Measurements from ENCODE around the gene LAMB1. TPM values are rescaled to one million over a fixed set of nuclear protein-coding genes. Genes with fewer than 3 reads are reported as not detected.

LAMB1 gene
- total and polyA plus RNA-seq, 4 donors = 32.3 to 237 (median 158) TPM

DNA sequence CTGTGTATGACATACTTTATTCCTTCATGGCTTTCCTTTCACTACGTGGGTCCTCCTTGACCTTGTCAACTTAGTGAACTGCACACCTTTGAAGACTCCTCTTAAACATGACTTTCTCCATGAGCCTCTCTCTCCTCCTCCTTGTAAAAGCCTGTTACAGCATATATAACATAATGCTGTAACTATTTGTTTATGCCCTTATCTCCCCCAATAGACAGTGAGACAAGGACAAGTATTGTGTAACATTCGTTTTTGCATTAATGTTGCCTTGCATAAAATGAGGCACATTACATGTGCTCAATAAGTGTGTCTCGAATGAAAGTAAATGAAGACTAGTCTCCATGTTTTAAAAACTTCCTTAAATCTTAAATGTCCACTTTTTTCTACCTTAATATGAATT lies 4.3 kb upstream of the LAMB1 start:
- H3K27ac ChIP-seq (ENCODE audit: low read depth in 1 of 2, low read length in 2 of 2) = no peak overlapping the region
- H3K27me3 ChIP-seq (ENCODE audit: control insufficient read depth in 1 of 2, insufficient read depth in 2 of 2, low read length in 1 of 2) = no peaks in the 10 kb centered on the region
- ATAC-seq (ENCODE audit: low FRiP score) (no peak), DNase-seq (no peak)
- intact Hi-C loops (cut with DNase I) = no loop called here
- H3K36me3 ChIP-seq (ENCODE audit: control insufficient read depth in 1 of 2, insufficient read depth in 2 of 2, low read length in 1 of 2) = no peaks in the 10 kb centered on the region
- H3K4me1 ChIP-seq (ENCODE audit: control insufficient read depth in 1 of 2, insufficient read depth in 2 of 2, low read length in 2 of 2) = no peaks in the 10 kb centered on the region
- no peak overlapping the region for H3K4me3 ChIP-seq (ENCODE audit: low read length in 2 of 2)
- WGBS, 2 donors = 85 to 86% methylated on average over 3 of the region's 3 CpGs
- H3K9me3 ChIP-seq (ENCODE audit: control insufficient read depth, low read length) = no peaks in the 10 kb centered on the region

DNA sequence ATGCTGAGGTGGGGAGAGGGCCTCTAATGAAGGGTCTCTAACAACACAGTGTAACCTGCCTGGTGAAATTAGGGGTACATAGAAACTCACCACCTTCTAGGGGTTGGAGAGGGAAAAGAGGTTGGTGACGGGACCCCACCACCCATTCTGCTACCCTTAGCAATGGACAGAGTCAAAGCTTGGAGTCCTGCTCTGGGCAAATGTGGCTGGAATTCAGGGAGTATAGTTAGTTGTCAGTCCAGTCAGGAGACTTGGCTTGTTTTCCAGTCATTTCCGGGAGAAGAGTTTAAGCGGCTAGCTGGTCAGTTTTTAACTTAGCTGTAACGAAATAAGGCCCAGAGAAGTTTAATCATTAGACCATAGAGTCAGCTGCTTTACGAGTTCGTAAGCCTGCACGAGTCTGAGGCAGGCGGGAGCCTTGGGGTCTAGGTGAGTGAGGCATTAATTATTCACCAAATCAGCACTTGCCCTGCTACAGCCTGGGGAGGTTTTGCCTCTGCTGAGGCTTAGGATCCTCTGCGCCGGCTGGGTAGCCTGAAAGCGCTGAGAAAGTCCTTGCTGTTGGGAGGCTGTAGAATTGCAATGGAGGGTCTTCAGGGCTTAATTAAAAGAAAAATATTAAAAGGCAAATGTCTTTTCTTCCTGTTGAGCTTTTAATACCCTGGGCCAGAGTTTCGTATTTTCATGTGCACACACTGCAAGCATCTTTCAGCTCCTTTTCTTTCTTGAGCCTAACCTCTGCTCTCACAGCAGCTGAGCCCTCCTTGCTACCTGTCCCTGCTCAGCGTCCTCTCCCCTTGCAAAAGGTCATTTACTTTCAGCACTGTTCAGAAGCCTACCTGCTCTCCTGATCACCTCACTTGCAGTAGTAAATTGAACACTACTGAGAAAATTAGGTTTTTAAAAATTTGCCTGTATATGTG lies 1.5 kb upstream of the LAMB1 start:
- H3K36me3 ChIP-seq (ENCODE audit: control insufficient read depth in 1 of 2, insufficient read depth in 2 of 2, low read length in 1 of 2) = no peaks in the 10 kb centered on the region
- H3K27ac ChIP-seq (ENCODE audit: low read depth in 1 of 2, low read length in 2 of 2) = peak overlapping the region in 1 of 2 donors; percentile 23
- intact Hi-C loops (cut with DNase I) = loop anchor here in 1 of 2 donors (5.0 kb wide), 3 partner anchors 47 to 112 kb away; partner anchors contain the start of gene DLD
- no peaks in the 10 kb centered on the region for H3K27me3 ChIP-seq (ENCODE audit: control insufficient read depth in 1 of 2, insufficient read depth in 2 of 2, low read length in 1 of 2)
- 41 to 43% methylated on average over 13 of the region's 13 CpGs for WGBS, 2 donors
- no peaks in the 10 kb centered on the region for H3K9me3 ChIP-seq (ENCODE audit: control insufficient read depth, low read length)
- no peak overlapping the region for H3K4me3 ChIP-seq (ENCODE audit: low read length in 2 of 2)
- DNase-seq = no peak
- no peaks in the 10 kb centered on the region for H3K4me1 ChIP-seq (ENCODE audit: control insufficient read depth in 1 of 2, insufficient read depth in 2 of 2, low read length in 2 of 2)
- no peak for ATAC-seq (ENCODE audit: low FRiP score)

DNA sequence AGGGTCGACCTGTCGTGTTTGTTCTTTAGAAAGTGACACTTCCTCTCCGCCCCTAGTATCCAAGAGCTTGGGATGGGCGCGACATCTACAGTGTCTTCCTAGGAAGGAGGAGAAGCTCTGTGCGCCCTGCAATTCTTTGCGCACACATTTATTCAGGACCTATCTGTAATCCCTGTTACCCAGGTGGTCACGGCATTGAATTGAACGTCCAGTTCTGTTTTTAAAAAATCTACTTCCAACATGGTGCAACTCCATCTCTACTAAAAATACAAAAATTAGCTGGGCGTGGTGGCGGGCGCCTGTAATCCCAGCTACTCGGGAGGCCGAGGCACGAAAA lies 606 bp upstream of the LAMB1 start:
- peak overlapping the region in 1 of 2 donors; percentile 81 for H3K4me3 ChIP-seq (ENCODE audit: low read length in 2 of 2)
- ATAC-seq (ENCODE audit: low FRiP score) = no peak
- H3K4me1 ChIP-seq (ENCODE audit: control insufficient read depth in 1 of 2, insufficient read depth in 2 of 2, low read length in 2 of 2) = no peaks in the 10 kb centered on the region
- intact Hi-C loops (cut with DNase I) = loop anchor here in 1 of 2 donors (5.0 kb wide), 3 partner anchors 46 to 111 kb away; partner anchors contain the start of gene DLD
- H3K27me3 ChIP-seq (ENCODE audit: control insufficient read depth in 1 of 2, insufficient read depth in 2 of 2, low read length in 1 of 2) = no peaks in the 10 kb centered on the region
- WGBS, 2 donors = 54 to 56% methylated on average over 15 of the region's 15 CpGs
- H3K9me3 ChIP-seq (ENCODE audit: control insufficient read depth, low read length) = no peaks in the 10 kb centered on the region
- no peaks in the 10 kb centered on the region for H3K36me3 ChIP-seq (ENCODE audit: control insufficient read depth in 1 of 2, insufficient read depth in 2 of 2, low read length in 1 of 2)
- H3K27ac ChIP-seq (ENCODE audit: low read depth in 1 of 2, low read length in 2 of 2) = no peak overlapping the region
- no peak for DNase-seq

DNA sequence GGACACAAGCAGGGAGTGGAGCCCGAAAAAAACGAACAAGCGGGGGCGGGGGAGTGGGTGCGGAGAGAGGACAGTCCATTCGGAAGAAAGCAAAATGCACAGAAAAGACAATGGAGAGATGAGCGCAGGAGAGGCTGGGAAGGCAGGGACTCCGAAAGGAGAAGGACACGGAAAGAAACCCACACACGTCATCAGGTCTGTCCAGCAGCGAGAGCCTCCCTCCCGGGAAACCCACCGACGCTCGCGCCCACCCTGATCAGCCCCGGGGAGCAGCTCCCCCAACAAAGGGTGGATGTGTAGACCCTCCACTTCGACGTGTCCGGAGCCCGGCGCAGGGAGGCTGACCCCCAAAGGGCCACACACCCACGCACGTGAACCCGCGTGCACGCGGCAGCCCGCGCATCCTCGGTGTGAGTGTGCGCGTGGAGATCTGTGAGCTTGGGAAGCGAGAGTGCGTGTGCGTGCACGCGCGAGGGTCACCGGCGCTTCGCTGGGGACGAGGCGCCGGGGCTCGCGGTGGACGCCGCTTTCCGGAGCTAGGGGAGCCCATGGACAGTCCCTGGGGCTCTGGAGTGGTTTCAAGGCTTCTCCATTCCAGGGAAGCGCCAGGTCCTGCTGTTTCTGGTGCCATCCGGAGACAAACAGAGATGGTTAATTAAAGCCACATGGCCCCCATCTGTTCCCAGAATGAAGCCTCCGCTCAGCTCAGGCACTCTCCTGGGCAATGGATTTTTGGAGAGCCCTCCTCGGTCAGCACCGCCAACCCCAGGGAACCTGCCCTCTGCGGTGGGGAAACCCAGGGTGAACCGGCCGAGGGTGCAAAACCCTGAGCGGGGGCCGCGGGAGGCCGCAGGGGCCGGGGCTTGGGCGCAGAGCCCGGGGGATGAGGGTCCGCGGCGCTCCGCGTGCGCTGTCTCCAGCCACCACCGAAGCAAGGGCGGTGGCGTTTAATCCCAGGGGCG lies 916 bp downstream of the LAMB1 start:
- peak; percentile 55 to 82 for DNase-seq
- intact Hi-C loops (cut with DNase I) = loop anchor here in 1 of 2 donors (5.0 kb wide), 3 partner anchors 45 to 110 kb away; partner anchors contain the start of gene DLD
- Histone ChIP-seq H3K27me3 (ENCODE audit: control insufficient read depth in 1 of 2, insufficient read depth in 2 of 2, low read length in 1 of 2) (no peaks in the 10 kb centered on the region), H3K9me3 (ENCODE audit: control insufficient read depth, low read length) (no peaks in the 10 kb centered on the region), H3K36me3 (ENCODE audit: control insufficient read depth in 1 of 2, insufficient read depth in 2 of 2, low read length in 1 of 2) (no peaks in the 10 kb centered on the region), H3K4me3 (ENCODE audit: low read length in 2 of 2) (peak overlapping the region; percentile 54 to 81), H3K4me1 (ENCODE audit: control insufficient read depth in 1 of 2, insufficient read depth in 2 of 2, low read length in 2 of 2) (peaks cover 0 to under 1% of the 10 kb centered on the region in 2 donors), H3K27ac (ENCODE audit: low read depth in 1 of 2, low read length in 2 of 2) (peak overlapping the region in 1 of 2 donors; percentile 45)
- 0 to 1% methylated on average over 74 to 75 of the region's 75 CpGs for WGBS, 2 donors
- peak; percentile 48 for ATAC-seq (ENCODE audit: low FRiP score)

DNA sequence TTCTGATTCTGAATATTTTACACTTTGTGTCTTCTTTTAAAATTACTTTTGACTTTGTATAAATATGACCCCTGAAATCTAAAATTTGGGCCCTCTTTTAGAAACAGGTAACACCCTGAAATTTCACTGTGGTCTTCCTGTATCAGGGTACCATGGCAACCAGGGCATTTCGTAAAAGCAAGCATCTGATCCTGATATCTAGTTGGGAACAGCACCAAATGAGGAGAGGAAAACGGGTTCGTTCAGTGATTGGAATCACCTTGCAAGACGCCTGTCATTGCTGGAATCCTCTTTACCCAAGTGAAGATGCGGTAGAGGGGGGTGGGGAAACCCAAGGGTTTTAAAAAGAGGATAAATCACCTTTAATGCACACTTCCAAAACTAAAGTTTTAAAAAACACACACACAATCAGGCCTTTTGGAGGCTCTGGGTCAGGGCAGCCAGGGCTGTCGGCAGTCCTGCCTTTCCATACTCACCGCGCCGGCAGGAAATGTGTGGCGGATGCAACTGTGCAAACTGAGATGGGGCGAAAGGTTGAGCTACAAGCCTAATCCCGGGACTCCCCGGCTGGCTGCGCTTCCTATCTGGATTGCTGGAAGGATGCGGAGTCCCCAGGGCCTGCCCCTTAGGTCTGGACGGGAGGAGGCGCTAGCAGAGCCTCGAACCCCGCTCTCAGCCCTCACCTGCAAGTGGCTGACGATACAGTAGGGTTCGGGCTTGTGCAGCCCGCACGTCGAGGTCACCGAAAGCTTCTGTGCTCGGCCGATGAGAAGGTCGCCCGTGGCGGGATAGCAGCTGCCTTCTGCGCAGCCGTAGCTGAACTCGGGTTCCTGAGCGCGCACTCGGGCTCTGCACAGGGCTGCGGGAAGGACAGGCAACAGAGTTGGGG lies 1.8 kb downstream of the LAMB1 start:
- intact Hi-C loops (cut with DNase I) = loop anchor here in 1 of 2 donors (5.0 kb wide), 3 partner anchors 44 to 109 kb away; partner anchors contain the start of gene DLD
- peak; percentile 59 to 83 for DNase-seq
- H3K4me1 ChIP-seq (ENCODE audit: control insufficient read depth in 1 of 2, insufficient read depth in 2 of 2, low read length in 2 of 2) = peaks cover 0 to 4% of the 10 kb centered on the region in 2 donors
- no peak overlapping the region for H3K27ac ChIP-seq (ENCODE audit: low read depth in 1 of 2, low read length in 2 of 2)
- 8 to 12% methylated on average over 37 of the region's 37 CpGs for WGBS, 2 donors
- H3K36me3 ChIP-seq (ENCODE audit: control insufficient read depth in 1 of 2, insufficient read depth in 2 of 2, low read length in 1 of 2) = no peaks in the 10 kb centered on the region
- H3K27me3 ChIP-seq (ENCODE audit: control insufficient read depth in 1 of 2, insufficient read depth in 2 of 2, low read length in 1 of 2) = no peaks in the 10 kb centered on the region
- H3K4me3 ChIP-seq (ENCODE audit: low read length in 2 of 2) = peak overlapping the region; percentile 54 to 81
- peak; percentile 67 for ATAC-seq (ENCODE audit: low FRiP score)
- H3K9me3 ChIP-seq (ENCODE audit: control insufficient read depth, low read length) = no peaks in the 10 kb centered on the region

DNA sequence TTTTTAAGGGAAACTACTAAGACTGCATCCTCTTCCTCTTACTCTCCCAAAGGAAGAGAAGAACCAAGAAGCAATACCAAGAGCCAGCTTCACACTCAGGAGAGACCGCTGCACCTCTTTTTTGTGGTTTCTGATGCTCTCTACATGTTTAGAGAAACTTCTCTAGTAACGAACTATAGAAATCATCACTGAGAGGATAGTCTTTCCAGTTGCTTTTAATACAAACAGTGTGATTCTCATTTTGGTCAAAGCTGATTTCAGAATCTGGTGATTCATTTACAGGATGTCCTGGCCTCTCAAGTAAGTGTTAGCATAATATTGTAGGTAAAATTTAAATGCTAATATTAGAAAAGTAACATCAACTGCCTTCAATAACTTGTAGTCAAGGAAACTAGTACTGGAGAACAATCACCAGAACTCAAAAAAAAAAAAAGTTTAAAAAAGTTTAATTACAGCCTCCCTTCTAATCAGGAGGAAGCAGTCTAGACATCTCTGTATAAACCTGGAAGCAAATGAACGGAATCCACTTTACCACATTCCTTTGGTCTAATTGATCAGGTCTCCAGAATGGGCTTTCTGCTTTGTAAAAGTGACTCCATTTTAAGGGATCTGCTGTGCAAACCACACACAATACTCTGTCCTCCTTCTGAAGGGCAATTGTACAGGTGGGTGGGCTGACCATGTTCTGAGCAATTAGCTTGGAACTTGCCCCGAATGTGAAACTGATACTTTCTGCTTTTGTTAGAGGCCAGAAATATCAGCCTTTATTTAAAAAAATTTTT lies 3.0 kb downstream of the LAMB1 start:
- DNase-seq = no peak
- Histone ChIP-seq H3K9me3 (ENCODE audit: control insufficient read depth, low read length) (no peaks in the 10 kb centered on the region), H3K27ac (ENCODE audit: low read depth in 1 of 2, low read length in 2 of 2) (no peak overlapping the region), H3K27me3 (ENCODE audit: control insufficient read depth in 1 of 2, insufficient read depth in 2 of 2, low read length in 1 of 2) (no peaks in the 10 kb centered on the region), H3K36me3 (ENCODE audit: control insufficient read depth in 1 of 2, insufficient read depth in 2 of 2, low read length in 1 of 2) (no peaks in the 10 kb centered on the region), H3K4me1 (ENCODE audit: control insufficient read depth in 1 of 2, insufficient read depth in 2 of 2, low read length in 2 of 2) (peaks cover 0 to 4% of the 10 kb centered on the region in 2 donors), H3K4me3 (ENCODE audit: low read length in 2 of 2) (no peak overlapping the region)
- 61 to 74% methylated on average over 4 of the region's 4 CpGs for WGBS, 2 donors
- intact Hi-C loops (cut with DNase I) = loop anchor here in 1 of 2 donors (5.0 kb wide), 3 partner anchors 43 to 108 kb away; partner anchors contain the start of gene DLD
- ATAC-seq (ENCODE audit: low FRiP score) = no peak

DNA sequence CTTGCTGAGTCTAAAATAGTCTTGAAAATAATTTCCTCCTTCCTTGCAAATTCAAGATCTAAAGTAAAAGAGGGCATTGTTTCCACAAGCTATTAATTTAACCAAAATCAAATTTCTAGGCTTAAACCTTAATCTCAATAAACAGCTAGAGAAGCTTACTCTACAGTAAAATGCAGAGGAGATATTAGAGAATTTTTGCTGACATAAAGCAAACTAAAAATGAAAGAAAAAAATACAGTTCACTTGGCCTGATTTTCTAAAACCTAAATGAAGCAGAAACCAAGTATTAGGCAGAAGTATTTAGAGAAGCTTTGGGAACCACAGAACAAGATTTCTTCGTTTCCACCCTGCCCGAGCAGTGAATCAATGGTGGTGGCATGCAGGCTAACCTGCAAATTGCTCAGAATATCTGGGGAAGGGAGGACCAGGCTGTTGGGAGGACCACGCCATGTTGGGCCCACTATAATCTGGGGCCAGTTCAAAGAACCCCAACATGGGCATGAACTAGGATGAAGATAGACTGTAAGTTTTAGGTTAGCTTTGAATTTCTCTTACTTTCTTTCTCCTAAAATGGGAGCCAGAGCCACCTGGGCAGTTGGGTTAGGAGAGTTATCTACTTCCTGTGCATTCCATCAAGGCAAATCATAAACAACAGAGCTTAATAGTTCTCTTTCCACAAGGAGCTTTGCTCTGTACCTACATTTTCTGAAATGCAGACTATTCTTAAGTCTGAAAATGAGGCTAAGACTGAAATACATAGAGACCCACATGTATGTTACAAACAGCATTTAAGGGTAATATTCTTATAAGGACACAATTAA lies 4.1 kb downstream of the LAMB1 start:
- 36 to 55% methylated on average over 3 of the region's 3 CpGs for WGBS, 2 donors
- Histone ChIP-seq H3K4me1 (ENCODE audit: control insufficient read depth in 1 of 2, insufficient read depth in 2 of 2, low read length in 2 of 2) (peaks cover 0 to 4% of the 10 kb centered on the region in 2 donors), H3K27me3 (ENCODE audit: control insufficient read depth in 1 of 2, insufficient read depth in 2 of 2, low read length in 1 of 2) (no peaks in the 10 kb centered on the region), H3K9me3 (ENCODE audit: control insufficient read depth, low read length) (no peaks in the 10 kb centered on the region), H3K4me3 (ENCODE audit: low read length in 2 of 2) (no peak overlapping the region), H3K27ac (ENCODE audit: low read depth in 1 of 2, low read length in 2 of 2) (no peak overlapping the region), H3K36me3 (ENCODE audit: control insufficient read depth in 1 of 2, insufficient read depth in 2 of 2, low read length in 1 of 2) (no peaks in the 10 kb centered on the region)
- intact Hi-C loops (cut with DNase I) = no loop called here
- ATAC-seq (ENCODE audit: low FRiP score) (no peak), DNase-seq (no peak)

Measured in aorta (tissue), 5 donors.